CD4-positive, alpha-beta T cell treated with Interleukin-12 subunit alpha and Interleukin-12 subunit beta, for 1 hour (primary cell): ENCODE measurements around the gene CBARP.
"Not testable (repeated sequence)": the region's sequence is repeated elsewhere in the genome, so short reads cannot be mapped to it uniquely, and the experiment has no call there.

Experiments used
- DNase-seq: peaks from one replicate; pipeline ENCODE4 v3.0.0-alpha.2; 2020

CBARP gene

DNA sequence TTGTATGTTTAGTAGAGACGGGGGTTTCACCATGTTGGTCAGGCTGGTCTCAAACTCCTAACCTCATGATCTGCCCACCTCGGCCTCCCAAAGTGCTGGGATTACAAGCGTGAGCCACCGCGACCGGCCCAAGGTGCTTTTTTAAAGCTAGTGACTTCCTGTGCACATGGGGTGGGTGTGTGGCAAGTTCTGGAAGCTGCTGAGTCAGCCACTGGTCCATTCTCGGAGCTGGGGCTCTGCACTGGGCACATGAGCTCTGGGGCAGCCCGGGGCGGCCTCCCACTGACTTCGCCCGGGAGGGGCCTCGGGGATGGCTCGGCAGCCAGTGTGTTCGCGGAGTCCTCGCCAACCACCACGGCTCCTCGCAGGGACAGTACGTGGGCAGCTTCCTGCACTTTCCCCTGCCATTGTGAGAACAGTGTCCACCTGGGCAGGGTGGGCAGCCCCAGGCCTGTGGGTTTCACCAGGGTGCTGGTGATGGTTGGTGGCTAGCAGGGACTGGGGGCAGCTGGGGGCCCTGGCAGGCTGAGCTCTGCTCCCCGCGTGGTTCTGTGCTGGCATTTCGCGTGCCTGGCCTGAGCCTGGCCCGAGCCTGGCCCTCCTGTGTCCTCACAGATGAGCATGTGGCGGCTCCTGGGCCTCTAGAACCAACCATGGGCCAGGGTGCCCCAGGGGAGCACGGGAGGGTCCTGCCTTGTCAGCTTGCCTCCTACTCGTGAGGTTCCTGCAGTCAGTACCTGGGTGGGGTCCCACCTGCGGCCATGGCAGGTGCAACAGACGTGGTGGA lies 12.2 kb downstream of the CBARP start:
- DNase-seq = no peak

DNA sequence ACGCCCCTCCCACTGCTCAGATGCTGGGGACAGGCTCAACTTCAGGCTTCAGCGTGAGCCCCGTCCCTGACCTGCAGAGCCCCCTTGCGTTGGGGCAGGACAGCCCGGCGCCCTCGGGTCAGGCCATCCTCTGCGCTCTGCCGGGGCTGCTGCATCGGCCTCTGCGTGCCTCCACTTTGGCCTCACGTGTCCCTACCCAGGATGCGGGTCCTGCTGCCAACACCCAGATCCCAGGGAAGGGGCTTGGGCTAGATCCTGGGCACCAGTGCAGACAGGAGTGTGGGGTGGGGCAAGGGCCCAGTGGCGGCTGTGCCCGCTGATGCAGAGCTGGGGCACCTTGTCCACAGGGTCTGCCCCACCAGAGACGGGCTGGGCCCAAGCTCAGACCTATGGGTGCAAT lies 13.0 kb downstream of the CBARP start:
- no peak for DNase-seq

DNA sequence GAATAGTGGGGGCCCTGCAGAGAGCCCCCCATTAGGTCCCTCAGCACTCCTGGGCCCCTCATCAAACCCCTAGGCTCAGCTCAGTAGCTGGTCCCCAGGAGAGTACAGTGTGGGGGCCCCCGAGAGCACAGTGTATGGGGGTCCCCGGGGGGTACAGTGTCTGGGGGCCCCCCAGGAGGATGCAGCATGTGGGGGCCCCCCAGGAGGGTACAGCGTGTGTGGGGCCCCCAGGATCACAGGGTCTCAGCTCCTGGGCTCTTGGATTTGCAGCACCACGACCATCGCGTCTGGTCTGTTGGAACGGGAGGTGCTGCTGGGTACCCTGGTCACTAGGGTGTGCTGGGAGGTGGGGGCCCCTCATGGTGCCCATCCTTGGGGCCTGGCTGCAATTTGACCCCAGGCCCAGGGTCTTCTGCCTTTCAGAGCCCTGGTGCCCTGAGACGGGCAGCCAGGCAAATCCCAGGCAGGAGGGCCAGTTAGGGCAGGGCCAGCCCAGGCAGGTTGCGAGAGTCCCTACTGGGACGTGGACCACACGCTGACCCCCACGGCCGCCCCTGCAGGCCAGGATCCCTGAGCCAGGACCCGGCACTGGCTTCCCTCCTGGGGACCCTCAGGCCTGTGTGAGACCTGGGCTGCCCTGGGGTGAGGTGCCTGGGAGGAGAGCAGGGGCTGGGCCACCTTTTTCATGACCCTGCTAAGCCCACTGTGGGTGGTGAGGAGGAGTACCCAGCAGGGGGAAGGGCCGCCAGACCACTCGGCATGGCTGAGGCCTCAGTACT lies 13.6 kb downstream of the CBARP start:
- no peak for DNase-seq

DNA sequence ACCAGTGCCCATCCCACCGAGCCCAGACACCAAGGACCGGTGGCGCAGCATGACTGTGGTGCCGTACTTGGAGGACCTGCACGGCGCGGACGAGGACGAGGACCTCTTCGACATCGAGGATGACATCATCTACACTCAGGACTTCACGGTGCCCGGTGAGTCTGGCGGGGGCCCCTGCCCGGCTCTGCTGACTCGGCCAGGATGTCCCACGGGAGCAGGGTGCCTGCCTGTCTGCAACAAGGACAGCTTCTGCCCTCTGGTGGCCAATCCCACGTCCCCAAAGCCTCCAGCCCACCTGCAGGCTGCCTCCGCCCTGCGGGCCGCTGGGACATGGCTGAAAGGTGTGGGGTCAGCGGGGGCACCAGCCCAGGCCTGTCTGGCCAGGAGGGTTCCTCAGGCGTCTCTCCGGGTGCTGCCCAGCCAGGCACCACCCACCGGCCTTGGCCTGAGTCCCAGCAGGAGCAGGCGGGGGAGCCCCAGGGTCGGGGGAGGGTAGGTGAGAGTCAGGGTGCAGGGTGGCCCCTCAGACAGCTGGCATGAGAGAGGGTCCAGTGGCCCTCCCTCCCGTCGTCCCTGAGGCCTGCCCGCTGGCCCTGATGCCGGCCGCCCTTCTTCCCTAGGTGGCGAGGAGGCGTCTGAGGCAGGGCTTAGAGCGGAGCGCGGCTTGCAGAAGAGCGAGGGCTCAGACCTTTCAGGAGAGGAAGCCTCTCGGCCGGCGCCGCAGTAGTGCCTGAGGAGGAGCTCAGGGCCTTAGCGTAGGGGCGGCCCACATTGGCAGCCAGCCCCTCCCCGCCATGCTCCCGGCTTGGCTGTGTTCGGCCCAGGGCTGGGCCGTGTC lies 14.6 kb downstream of the CBARP start:
- peak; percentile 36 for DNase-seq

DNA sequence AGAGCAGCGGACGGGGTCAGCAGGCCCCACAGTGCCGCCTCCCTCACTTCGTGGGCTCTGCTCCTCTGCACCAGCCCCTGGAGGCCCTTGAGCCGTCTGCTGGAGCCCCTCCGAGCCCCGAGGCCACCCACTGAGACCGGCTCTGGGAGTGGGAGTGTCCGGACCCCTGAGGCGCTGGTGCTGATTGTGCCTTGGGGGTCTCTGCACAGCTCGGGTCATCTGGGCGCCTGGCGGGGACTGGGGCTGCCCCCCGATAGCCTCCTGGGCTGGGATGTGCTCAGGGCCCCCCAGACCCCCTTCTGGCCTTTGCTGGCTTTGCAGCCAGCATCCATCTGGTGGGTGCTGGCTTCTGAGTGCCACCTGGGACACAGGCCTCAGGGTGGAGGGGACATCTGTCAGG lies 15.4 kb downstream of the CBARP start:
- DNase-seq = no peak

DNA sequence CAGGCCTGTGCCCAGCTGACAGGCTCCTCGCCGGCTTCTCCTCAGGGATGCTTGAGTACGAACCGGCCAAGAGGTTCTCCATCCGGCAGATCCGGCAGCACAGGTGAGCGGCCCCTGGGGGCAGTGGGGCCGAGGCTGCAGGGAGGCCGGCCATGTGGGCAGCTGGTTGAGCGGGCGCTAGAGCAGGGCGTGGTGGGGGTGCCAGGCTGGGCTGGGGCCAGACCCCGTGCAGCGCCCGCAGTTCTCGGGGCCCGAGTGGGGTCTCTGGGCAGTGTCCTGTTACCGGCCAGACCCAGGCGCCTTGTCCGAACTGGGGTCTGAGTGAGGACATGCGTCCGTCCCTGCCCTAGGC lies 15.9 kb downstream of the CBARP start:
- DNase-seq = no peak

DNA sequence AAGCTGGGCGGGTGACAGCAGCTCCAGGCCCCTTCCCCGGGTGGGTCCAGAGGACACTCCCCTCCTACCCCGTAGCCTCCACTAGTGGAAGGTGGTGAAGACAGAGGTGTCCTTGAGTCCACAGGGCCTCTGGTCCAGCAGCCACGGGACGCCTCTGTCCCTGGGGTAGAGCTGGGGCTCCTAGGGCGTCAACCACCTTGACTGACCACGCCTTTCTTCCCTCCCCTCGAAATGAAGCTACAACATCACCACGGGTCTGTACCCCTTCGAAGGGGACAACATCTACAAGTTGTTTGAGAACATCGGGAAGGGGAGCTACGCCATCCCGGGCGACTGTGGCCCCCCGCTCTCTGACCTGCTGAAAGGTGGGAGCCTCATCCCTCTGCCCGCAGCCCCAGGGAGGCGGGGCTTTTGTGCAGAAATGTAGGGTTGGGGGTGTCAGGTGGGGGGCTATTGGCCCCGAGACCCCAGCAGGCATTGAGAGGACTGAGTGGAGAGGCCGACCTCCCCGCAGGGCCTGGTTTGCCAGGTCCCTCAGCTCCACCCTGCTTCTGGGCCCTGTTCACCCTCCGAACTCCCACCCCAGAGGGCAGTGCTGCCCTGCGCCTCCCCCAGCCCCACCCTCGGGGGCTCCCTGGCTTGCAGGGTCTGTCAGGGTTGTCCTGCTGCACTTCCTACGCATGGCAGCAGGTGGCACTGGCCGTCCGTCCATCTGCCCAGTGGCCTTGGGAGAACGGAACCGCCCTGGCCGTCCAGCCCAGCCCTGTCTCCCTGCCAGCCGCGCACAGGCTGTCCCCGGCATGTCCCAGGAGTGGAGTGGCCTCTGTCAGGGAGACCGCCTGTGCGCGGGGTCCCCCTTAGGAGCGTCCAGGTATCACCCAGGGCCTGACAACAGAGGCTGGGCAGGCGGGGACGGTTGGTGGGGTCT lies 16.6 kb downstream of the CBARP start:
- no peak for DNase-seq

DNA sequence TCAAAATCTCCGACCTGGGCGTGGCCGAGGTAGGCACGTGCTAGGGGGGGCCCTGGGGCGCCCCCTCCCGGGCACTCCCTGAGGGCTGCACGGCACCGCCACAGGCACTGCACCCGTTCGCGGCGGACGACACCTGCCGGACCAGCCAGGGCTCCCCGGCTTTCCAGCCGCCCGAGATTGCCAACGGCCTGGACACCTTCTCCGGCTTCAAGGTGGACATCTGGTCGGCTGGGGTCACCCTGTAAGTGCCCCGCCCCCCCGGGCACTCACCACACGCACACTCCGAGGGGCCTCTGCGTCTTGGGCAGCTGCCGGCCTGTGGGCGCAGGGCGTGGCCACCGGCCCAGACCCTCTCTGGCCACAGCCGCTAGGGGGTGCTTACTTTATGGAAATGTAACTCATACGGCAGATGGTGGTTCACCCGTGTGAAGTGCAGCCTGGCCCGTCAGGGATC lies 17.3 kb downstream of the CBARP start:
- DNase-seq = no peak

DNA sequence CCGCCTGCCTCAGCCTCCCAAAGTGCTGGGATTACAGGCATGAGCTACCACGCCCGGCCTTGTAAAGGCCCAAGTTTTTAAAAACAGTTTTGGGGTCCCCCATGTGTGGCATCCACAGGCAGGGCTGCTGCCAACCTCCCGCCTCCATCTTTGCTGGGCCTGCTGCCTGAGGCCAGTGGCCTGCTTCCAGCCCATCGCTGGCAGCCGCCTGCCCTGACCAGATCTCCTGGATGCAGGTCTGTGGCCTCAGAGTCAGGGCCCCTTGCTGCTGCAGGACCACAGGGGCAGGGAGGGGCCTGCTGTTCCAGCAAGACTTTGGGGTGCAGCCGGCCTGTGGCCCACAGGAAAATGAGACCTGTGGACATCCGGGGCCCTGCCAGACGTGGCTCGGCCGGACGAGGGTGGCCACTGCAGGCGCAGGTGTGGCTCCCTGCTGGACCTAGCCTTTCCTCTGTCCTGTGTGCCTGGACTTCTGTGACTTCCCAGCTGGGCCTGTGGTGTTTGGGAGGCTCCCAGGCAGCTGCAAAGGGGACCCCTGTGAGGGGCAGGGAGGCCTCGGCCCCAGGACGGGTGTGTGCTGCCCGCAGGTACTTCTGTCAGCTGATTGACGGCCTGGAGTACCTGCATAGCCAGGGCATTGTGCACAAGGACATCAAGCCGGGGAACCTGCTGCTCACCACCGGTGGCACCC lies 17.9 kb downstream of the CBARP start:
- no peak for DNase-seq

DNA sequence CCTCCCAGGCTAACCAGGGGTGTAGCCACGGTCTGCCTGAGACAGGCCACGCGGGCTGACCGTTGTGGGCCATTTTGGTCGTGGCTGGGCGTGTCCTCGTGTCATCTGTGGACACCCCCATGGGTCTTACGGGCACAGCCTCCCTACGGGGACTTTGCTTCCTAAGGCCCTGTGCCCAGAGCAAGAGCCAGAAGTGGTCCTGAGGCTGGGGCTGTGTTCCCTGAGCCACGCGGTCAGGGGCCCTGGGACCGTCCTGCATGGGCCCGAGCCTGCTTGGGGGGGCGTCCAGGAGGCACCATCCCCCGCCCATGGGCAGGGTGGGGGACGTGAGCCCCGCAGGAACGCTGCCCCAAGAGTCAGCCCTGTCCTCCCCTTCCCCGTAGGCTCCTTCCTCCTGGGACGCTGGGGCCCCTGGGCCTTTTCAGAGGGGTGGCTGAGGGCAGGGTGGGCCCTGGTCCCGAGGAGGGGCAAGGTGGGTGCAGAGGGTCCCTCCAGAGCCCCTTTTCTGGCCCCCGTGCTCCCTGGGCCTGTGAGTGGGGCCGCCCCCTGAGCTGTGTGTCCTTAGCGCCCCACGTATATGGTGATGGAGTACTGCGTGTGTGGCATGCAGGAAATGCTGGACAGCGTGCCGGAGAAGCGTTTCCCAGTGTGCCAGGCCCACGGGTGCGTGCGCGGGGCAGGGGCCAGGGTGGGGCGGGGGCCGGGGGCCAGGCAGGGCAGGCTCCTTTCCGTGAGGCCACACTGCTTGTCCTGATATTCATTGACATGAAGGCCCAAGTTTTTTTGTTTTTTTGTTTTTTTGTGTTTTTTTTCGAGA lies 18.8 kb downstream of the CBARP start:
- no peak for DNase-seq

DNA sequence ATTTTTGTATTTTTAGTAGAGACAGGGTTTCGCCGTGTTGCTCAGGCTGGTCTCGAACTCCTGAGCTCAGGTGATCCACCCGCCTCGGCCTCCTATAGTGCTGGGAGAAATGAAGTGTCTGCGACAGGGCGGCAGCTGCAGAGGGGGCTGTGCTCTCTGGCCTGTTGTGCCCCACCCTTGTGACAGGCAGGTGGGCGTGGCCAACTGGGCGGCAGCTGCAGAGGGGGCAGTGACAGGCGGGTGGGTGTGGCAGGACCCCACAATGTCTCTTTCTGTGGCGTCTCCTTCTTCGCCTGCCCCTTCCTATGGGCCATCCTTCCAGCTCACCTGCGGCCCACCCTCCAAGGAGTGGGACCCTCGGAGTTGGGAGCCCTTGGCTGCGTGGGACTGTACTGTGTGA lies 20.4 kb downstream of the CBARP start:
- DNase-seq = no peak

DNA sequence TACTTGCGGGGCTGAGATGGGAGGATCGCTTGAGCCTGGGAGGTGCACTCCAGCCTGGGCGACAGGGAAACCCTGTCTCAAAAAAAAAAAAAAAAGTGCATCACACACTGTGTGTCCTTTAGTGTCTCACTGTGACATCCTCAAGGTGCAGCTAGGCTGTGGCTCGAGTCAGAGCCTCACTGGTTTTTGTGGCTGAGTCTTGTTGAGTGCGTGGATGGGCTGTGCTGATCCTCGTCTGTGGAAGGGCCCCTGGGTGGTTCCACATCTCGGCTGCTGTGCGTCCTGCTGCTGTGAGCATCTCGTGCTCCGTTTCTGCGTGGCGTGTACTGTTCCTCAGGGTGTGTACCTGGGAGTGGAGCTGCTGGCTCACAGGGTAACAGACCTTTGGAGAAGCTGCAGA lies 21.0 kb downstream of the CBARP start:
- no peak for DNase-seq

DNA sequence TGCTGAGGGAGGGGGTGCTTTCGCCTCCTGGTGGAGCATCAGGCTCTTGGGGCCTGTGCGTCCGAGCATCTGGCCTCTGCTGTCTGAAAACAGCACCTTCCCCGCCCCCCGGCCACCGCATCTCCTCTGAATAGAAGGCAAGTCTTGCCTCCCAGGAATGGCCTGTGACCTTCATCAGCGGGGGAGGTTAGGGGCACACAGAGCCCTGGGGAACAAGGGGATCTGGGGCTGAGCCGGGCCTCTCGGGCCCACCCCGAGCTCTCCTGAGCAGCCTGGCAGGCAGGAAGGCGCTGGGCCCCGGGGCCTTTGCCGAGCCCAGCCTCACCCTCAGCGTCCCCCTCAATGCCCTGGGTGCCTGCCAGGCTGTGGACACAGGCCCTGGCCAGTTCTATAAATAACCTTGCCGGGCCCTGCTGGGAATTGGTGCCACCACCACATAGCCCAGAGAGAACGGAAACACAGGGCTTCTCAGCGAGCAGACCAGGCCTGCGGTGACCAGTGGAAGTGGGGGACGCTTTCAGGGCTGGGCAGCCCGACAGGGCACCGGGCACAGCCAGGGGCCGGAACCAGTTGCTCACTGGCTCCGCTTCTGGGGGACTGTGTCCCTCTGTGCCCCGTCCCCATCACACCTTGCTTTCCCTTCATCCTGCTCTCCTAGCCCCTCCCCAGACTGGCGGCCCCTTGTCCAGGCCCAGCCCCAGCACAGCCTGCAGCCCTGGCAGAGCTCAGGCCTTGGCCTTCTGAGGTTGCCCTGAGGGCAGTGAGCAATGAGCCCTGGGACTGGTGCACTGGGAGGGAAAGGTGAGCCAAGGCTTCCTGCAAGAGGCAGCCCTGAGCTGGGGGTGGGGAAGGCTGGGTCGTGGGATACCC lies 22.7 kb downstream of the CBARP start:
- DNase-seq = no peak

DNA sequence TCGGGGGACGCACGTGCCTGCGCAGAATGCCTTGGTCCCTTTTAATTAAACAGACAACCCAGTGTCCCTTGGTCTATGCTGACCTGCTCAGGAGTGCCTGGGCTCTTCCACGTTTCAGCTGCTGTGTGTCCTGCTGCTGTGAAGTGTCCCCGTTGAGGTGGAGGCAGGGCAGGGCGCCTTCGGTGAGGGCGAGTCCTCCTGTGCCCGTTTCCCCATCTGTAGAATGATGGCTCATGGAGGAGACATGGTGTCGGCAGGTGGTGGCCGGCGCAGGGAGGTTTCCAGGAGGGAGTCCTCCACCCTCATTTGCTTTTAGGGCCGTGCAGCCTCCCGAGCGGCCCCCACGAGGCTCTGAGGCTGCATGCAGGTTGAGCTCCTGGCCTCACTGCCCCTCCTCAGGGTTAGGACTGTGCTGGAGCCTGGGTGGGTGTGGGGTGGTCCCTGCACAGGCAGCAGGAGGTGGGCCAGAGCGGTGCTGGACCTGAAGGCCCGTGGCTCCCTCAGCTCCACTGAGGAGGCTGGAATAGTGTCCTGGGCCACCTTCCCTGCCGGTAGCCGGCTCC lies 23.4 kb downstream of the CBARP start:
- no peak for DNase-seq

DNA sequence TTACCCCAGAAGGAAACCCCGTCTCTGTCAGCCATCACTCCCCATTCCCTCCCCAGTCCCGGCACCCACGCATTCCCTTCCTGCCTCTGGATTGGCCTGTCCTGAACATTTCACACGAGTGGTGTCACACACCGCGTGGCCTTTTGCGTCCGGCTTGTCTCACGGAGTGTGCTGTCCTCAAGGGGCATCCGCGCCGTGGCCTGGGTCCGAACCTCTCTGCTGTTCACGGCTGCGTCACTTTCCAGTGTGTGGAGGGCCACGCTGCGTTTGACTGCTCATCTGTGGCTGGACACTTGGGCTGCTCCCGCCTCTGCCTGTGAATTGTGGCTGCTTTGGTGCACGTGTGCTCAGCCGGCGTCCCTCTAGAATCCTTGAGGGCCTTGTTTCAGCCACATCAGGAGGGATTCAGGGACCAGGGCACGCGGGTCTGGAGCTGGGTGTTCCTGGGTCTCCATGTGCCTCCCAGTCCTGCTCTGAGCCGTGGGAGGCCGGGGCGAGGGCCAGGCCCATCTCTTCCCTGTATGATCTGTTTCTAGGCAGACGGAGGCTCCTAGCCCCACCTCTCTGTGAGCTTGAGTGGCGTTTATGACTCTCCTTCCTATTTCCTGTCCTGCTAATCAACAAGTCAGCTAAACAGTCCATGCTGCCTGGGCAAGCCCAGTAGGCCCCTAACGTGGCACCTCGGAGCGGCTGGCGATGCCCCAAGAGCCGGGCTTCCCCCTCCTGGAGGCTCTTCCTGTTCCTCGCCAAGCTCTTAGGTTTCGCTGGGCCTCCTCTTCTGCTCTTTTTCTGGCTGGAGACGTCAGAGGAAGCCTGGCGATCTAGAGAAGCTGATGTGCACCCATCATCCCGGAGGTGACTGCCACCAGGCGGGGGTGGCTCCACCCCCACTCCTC lies 24.2 kb downstream of the CBARP start:
- DNase-seq = peak; percentile 72

DNA sequence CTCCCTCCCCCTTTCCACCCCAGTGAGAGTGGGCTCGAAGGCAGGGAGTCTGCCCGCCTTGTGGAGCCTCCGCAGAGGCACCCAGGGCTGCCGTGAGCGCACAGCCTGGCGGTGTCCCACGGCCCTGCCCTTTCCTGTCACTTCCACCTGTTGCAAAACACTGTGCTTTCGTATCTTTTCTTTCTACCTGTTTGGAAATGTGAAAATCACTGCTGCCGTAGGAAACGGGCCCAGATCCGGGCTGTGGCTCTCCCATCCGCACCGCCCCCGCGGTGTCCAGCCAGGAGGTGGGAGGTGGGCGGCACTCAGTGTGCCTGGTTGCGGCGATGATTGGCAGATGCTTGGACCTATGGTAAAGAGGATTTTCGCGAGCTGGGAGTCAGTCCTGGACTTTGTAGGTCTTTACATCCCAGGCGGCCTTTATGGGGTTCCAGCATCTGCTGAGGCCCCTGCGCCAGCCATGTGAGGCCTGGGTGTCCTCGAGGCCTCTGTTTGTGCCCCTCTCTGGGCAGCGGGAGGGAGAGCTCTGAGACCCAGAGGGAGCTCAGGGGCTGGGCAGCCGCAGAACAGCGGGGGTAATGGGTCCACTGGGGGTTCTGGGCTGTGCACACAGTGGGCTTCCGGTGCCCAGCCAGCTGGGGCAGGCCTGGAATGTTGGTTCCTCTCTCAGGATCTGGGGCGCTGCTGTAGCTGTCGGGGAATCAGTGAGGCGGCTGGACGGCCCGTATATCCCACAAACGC lies 26.1 kb downstream of the CBARP start:
- no peak for DNase-seq

DNA sequence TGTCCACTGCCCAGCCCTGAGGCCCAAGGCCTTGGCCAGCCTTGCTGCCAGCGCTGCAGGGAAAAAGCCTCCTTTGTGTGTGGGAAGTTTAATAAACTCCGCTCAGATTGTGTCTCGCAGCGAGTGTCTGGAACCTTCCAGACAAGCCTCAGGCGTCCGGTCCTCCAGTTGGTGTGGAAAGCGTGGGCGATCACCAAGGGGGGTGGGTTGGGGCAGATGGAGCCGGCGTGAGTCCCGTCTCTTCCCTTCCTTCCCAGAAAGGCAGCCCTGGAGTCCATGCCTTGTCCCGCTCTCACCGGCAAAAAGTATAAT lies 27.6 kb downstream of the CBARP start:
- no peak for DNase-seq

DNA sequence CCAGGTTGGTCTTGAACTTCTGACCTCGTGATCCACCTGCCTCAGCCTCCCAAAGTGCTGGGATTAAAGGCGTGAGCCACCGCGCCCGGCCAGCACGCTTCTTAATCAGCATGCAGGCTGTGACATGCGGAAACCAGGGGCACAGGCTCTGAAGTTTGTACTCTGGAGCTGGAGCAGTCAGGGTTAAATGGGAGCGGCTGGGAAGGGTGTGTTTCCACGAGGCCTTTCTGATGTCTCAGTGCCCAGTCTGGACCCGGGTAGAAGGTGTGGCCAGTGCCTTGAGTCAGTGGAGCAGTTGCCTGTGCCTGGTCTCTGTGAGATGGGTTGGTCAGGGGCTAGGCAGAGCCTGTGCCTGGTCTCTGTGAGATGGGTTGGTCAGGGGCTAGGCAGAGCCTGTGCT lies 29.0 kb downstream of the CBARP start:
- DNase-seq = not testable (repeated sequence)
